ENCODE results near the gene TOR4A.

The TOR4A gene

DNA sequence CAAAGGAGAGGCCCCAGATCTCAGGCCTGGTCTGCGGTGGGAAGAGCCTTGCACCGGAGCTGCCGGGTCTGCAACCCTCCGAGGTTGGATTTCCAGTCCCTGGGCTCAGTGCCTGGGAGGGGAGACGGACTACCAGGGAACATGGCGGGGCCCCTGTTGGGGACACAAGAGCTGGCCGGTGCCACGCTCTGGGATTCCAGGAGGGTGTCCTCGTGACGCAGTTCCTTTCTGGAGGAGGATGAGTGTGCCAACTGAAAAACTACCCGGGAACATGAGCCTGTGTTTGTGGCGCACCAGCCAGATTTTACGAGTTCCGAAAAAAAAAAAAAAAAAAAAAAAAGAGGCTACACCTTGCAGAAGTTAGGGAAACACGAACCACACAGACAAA is 15.6 kb downstream of the TOR4A start:
- Histone ChIP-seq H3K36me3 (no peaks in the 10 kb centered on the region), H3K9me3 (replicated peaks in 1 of 11) (peaks cover 0 to 6% (median 0%) of the 10 kb centered on the region in 11 experiments; a peak in 3 of 22 replicates), H3K4me2 (no peak overlapping the region), H3K27me3 (peaks cover 19 to 39% (median 32%) of the 10 kb centered on the region in 11 experiments), H3K4me3 (no peak overlapping the region), H3K27ac (no peak overlapping the region), H4K20me1 (peaks cover 0 to 20% (median 11%) of the 10 kb centered on the region in 11 experiments; a peak in 13 of 22 replicates), H3K9ac (no peak overlapping the region), H3K4me1 (peaks cover 12 to 28% (median 19%) of the 10 kb centered on the region in 10 experiments; a peak in 19 of 20 replicates)
- no peak for TF ChIP-seq Cebpa-rat (IDR thresholded peaks at IDR 0.05)

DNA sequence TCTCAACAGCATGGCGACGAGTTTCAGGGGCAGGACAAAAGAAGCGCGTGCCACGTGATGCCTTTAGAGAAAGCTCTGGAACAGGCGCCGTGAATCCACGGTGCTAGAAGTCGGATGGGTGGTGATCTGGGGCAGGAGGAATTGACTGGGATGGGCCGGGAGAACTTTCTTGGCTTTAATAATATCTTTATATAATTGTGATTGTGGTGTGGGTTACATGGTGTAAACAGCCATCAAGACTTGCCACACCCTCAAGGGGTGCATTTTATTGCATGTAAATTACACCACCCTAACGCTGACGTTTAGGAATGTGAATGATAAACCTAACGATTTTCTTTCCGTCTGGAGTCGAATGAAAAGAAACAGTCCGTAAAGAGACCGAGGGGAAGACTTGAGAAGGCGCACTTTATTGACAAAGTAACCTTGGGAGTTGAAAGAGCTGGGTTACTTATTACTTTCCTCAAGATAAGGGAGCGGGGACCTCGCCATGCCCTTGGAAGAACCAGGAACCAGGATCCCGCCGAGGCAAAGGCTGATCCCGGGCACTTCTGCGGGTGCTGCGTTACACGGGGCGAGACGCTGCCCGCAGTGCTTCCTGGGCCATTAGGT is 16.1 kb downstream of the TOR4A start:
- no peak overlapping the region for H3K27ac ChIP-seq
- peaks cover 24 to 44% (median 37%) of the 10 kb centered on the region in 11 experiments for H3K27me3 ChIP-seq
- no peak for TF ChIP-seq Cebpa-rat (IDR thresholded peaks at IDR 0.05)
- no peak overlapping the region for H3K4me3 ChIP-seq
- no peak overlapping the region; a peak in 1 of 22 replicates for H3K4me2 ChIP-seq
- peaks cover 0 to 6% (median 0%) of the 10 kb centered on the region in 11 experiments; a peak in 3 of 22 replicates for H3K9me3 ChIP-seq (replicated peaks in 1 of 11)
- peaks cover 12 to 32% (median 21%) of the 10 kb centered on the region in 10 experiments; a peak in 19 of 20 replicates for H3K4me1 ChIP-seq
- H4K20me1 ChIP-seq: peaks cover 0 to 25% (median 16%) of the 10 kb centered on the region in 11 experiments; a peak in 15 of 22 replicates
- H3K9ac ChIP-seq: no peak overlapping the region
- no peaks in the 10 kb centered on the region; a peak in 1 of 22 replicates for H3K36me3 ChIP-seq

GRCh38 chr9:137294091-137294680 is 16.7 kb downstream of the TOR4A start:
- Histone ChIP-seq H3K9me3 (replicated peaks in 1 of 11) (peaks cover 0 to 6% (median 0%) of the 10 kb centered on the region in 11 experiments; a peak in 3 of 22 replicates), H3K36me3 (no peaks in the 10 kb centered on the region; a peak in 1 of 22 replicates), H3K4me1 (peaks cover 12 to 38% (median 27%) of the 10 kb centered on the region in 10 experiments; a peak in 19 of 20 replicates), H3K4me2 (peak overlapping the region in 4 of 11 experiments; percentile 82 to 95 (median 91); a peak in 5 of 22 replicates), H3K9ac (no peak overlapping the region), H3K4me3 (no peak overlapping the region), H4K20me1 (peaks cover 0 to 31% (median 22%) of the 10 kb centered on the region in 11 experiments; a peak in 18 of 22 replicates), H3K27me3 (peaks cover 30 to 50% (median 43%) of the 10 kb centered on the region in 11 experiments), H3K27ac (no peak overlapping the region)
- TF ChIP-seq Cebpa-rat (IDR thresholded peaks at IDR 0.05): no peak

GRCh38 chr9:137294681-137295237 is 17.2 kb downstream of the TOR4A start:
- TF ChIP-seq Cebpa-rat (IDR thresholded peaks at IDR 0.05): no peak
- peak overlapping the region; percentile 57 to 73 (median 62); a peak in 18 of 20 replicates for H3K4me3 ChIP-seq
- peak overlapping the region; percentile 82 to 95 (median 90) for H3K4me2 ChIP-seq
- no peak overlapping the region for H3K27ac ChIP-seq
- peak overlapping the region in 5 of 11 experiments; percentile 55 to 78 (median 64); a peak in 6 of 22 replicates for H3K9ac ChIP-seq
- peaks cover 0 to 37% (median 27%) of the 10 kb centered on the region in 11 experiments; a peak in 19 of 22 replicates for H4K20me1 ChIP-seq
- no peaks in the 10 kb centered on the region; a peak in 1 of 22 replicates for H3K36me3 ChIP-seq
- H3K27me3 ChIP-seq: peaks cover 36 to 56% (median 49%) of the 10 kb centered on the region in 11 experiments
- H3K4me1 ChIP-seq: peaks cover 12 to 44% (median 31%) of the 10 kb centered on the region in 10 experiments
- H3K9me3 ChIP-seq (replicated peaks in 1 of 11): peaks cover 0 to 6% (median 0%) of the 10 kb centered on the region in 11 experiments; a peak in 3 of 22 replicates

DNA sequence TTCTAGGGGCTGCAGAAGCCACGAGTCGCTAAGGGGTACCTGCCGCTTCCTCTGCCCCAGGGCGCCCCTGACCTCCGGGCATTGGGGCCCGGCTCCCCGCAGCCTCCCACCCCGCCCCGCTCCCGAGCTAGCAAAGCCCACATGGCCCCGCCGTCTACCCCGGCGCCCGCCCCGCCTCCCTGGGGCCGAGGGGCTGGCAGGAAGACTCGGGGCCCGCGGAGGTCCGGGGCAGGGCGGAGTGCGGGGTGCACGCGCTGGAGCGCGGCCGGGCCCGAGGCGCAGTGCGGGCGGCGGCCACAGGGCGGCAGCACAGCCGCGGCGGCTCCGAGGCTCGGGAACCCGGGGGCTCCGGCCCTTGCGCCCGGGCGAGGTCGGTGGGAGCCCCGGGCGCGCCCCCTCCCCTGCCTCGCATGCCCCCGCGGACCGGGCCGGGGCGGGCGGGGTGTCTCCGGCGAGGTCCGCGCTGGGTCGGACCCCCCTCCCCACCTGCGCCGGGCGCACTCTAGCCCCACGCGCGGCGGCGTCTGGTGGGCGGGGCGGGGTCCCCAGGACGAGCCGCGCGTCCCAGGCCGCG is 17.8 kb downstream of the TOR4A start:
- H4K20me1 ChIP-seq: peaks cover 0 to 42% (median 33%) of the 10 kb centered on the region in 11 experiments; a peak in 19 of 22 replicates
- TF ChIP-seq Cebpa-rat (IDR thresholded peaks at IDR 0.05): no peak
- H3K9ac ChIP-seq: peak overlapping the region; percentile 49 to 78 (median 64); a peak in 20 of 22 replicates
- H3K4me3 ChIP-seq: peak overlapping the region; percentile 57 to 73 (median 62)
- no peaks in the 10 kb centered on the region; a peak in 1 of 22 replicates for H3K36me3 ChIP-seq
- peaks cover 12 to 50% (median 36%) of the 10 kb centered on the region in 10 experiments for H3K4me1 ChIP-seq
- H3K4me2 ChIP-seq: peak overlapping the region; percentile 82 to 95 (median 90)
- peak overlapping the region in 1 of 11 experiments; percentile 44; a peak in 1 of 22 replicates for H3K27ac ChIP-seq
- peaks cover 42 to 62% (median 55%) of the 10 kb centered on the region in 11 experiments for H3K27me3 ChIP-seq
- H3K9me3 ChIP-seq (replicated peaks in 1 of 11): peaks cover 0 to 6% (median 0%) of the 10 kb centered on the region in 11 experiments; a peak in 3 of 22 replicates

DNA sequence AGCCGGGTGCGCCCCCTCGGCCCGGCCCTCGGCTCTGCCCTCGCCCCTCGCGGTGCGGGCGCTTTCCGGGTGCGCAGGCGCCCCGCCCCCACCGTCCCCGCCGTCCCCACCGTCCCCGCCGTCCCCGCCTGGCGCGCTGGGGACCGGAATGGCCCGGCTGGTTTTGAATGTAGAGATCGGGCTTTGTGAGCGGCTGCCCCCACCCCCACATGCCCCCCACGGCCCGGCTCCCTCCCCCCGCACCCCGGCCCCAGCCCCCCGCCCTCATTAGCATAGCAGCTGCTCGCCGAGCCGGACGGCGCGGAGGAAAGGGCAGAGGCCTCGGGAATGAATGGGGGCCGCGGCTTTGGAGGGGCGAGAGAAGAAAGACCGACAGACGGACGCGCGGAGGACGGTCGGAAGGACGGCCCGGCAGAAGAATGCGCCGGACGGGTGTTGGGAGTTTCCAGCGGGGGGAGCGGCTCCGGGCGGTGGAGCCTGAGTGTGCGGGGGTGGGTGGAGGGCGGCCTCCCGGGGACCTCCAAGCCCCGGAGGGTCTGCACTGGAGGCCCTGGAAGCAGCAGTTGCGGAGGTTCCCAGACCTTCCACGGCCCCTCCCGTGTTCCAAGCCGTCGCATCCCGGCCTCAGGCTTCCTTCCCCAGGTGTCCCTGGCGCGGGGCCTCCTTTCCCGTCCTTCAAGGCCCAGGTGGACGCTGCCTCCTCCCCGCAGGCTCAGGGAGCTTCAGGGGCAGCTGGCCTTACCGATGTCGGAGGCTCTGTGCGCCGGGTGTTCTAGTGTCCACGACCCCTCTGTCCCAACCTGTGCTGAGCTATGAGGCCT is 18.5 kb downstream of the TOR4A start:
- Histone ChIP-seq H3K36me3 (no peaks in the 10 kb centered on the region; a peak in 1 of 22 replicates), H3K27me3 (peaks cover 49 to 69% (median 62%) of the 10 kb centered on the region in 11 experiments), H3K9me3 (replicated peaks in 1 of 11) (peaks cover 0 to 6% (median 0%) of the 10 kb centered on the region in 11 experiments; a peak in 3 of 22 replicates), H4K20me1 (peaks cover 0 to 45% (median 36%) of the 10 kb centered on the region in 11 experiments; a peak in 19 of 22 replicates), H3K27ac (peak overlapping the region in 1 of 11 experiments; percentile 44; a peak in 1 of 22 replicates), H3K4me1 (peaks cover 12 to 54% (median 39%) of the 10 kb centered on the region in 10 experiments), H3K4me3 (peak overlapping the region; percentile 57 to 73 (median 62)), H3K9ac (peak overlapping the region; percentile 49 to 78 (median 64); a peak in 20 of 22 replicates), H3K4me2 (peak overlapping the region; percentile 82 to 95 (median 90))
- TF ChIP-seq Cebpa-rat (IDR thresholded peaks at IDR 0.05): no peak

DNA sequence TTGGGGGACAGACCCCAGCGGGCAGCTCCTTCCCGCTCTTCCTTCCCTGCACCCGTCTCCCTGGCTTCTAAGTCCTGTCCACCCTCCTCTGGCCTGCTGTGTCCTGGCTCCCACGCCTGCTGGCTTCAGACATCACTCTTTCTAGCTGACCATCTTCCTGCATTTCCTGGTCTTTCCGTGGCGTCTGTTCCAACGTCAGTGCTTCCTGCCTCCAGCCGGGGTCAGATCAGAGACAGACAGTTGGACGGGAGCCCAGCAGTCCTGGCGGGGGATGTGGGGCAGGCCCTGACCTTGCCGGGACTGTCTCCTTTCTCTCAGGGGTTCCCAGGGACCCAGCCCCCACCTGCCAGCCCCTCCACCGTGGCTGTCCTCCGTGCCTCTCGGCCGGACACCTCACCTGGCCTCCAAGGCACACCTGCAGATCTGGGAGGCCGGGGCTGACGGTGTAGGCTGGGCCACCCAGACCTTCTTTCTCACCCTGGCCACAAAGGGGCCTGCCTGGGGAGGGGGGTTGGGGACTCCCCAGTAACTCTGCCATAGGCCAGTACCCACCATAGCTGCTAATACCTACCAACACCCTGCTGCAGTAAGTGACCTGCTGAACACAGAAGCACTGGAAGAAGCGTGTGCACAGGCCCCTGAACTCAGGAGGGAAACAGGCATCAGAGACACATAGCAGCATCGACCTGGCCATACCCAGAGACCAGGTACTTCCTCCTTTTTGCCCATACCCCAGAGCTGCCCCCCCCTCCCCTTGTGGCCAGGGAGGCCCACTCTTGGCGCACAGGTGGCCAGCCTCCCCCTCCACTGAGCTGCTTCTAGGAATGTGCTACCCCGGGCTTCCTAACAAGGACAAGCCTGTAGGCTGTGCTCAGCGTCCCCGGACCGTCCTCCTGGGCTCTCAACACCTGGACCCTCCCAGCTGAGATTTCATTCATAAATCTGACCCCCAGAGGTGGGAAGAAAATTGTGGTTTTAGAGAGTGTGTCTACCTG is 19.4 kb downstream of the TOR4A start:
- H3K27ac ChIP-seq: no peak overlapping the region
- no peaks in the 10 kb centered on the region; a peak in 1 of 22 replicates for H3K36me3 ChIP-seq
- TF ChIP-seq Cebpa-rat (IDR thresholded peaks at IDR 0.05): no peak
- H3K4me3 ChIP-seq: 0 out of 20 replicates have a peak overlapping the region, but pooled peaks of 1 of the 10 experiments have one; percentile 11
- H4K20me1 ChIP-seq: peaks cover 0 to 52% (median 42%) of the 10 kb centered on the region in 11 experiments; a peak in 19 of 22 replicates
- peak overlapping the region; percentile 30 to 95 (median 47); a peak in 21 of 22 replicates for H3K4me2 ChIP-seq
- peaks cover 57 to 78% (median 70%) of the 10 kb centered on the region in 11 experiments for H3K27me3 ChIP-seq
- peaks cover 0 to 6% (median 0%) of the 10 kb centered on the region in 11 experiments; a peak in 3 of 22 replicates for H3K9me3 ChIP-seq (replicated peaks in 1 of 11)
- peaks cover 18 to 61% (median 46%) of the 10 kb centered on the region in 10 experiments for H3K4me1 ChIP-seq
- H3K9ac ChIP-seq: 0 out of 22 replicates have a peak overlapping the region, but pooled peaks of 1 of the 11 experiments have one; percentile 9
